GM18520 (cell line): ENCODE data around the gene MTSS2.

Experiments
- ATAC-seq: cut with Tn5 transposase; IDR thresholded peaks from one replicate; pipeline ENCODE4 v1.9.1; 2021; ENCODE audit not compliant: unreplicated experiment

Gene MTSS2

GRCh38 chr16:70701036-70701435 lies 15.2 kb upstream of the MTSS2 start:
- no peak for ATAC-seq

DNA sequence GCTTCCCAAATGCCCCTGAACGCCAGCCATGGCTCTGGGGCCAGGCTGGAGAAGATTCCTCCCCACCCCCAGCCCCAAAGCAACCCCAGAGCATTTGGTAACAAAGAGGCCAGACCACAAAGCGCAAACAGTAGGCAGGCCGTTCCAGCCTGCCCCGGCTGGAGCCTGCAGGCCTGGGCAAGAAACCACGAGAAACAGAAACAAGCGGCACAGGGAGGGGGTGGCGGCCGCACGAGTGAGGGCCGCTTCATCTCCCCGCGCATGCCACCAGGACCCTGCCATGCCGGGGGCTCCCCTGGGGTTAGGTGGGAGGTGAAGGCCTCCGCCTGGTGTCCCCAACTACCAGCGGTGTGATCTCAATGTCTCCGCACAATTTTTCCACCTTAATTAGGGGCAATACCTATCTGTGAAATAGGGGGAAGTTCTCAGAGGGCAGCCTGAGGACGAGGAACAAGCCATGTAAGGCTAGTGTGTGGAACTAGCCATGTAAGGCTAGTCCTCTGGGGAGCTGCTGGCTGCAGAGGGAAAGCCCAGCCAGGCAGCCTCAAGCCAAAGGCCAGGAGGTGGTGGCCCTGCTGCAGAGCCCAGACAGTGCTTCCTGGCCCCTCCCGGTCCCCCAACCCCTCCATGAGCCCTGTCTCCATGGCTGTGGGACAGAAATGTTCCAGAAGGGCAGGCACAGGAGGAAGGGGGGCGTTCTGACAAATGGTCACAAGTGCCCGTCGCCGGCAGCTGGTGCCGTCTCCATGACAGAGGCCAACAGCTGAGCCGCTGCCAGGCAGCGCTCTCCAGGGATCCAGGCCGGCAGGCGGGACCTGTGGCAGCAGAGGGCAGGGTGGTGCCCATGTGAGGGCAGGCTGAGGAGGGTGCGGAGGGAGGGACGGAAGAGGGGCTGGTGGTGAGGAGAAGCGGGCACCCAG lies 14.5 kb upstream of the MTSS2 start:
- no peak for ATAC-seq

DNA sequence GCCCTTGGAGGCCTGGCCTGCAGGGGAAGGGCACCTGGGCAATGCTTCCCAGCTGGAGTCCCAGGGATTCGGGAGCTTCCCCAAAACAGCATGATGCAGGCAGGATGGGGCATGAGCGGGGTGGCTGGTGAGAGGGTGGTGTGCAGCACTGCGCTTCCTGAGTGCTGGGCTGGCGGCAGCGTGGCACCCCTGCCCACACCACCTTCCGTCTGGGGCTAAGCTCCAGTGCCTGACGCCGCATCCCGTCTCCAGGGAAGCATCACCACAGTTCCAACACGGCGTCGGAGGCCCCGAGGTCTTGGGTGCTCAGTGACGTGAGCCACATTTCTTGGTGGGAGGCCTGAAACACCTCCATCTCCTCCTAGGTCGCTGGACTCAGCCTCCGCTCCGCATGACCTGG lies 13.8 kb upstream of the MTSS2 start:
- ATAC-seq = no peak

DNA sequence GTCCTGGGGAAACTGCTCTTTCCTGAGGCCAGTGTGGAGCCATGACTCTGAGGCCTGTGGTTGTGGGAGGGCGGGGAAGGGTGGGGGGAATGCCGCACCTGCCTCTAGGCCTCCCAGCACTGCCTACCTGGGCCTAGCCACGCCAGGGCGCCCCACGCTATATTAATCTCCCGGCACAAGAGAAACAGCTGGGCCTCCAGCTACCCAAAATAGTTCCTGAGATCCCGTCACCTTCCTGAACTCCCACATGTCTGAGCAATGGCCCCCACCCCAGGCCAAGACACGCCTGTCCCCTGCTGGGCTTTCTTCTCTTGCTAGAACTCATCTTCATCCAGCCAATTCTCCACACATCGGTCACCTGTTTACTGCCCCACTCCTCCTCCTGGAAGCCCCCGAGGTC lies 13.0 kb upstream of the MTSS2 start:
- no peak for ATAC-seq

DNA sequence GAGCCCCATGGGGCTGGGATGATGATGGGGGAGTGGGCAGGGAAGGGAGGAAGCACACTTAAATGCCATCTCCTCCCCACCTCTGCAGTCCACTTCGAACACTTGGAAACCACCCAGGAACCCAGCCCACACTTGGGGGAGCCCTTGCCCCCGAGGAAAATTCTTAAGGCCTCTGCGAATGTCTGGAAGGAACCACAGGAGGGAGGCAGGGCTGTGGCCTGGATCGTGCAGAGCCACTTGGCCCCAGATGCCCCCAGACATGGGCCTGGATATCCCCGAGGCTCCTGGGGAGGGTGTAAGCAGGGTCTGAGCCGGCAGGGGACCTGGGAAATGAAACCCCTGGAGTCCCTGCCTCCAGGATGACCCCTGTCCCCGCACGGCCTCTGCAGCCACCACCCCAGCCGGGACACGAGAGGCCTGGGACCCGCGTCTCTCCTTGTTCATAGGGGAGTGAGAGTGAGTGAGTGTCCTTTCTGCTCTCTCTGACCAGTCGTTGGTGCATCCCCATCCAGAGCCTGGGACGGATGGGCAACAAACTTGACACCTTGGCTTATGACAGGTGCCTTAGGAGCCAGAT lies 11.8 kb upstream of the MTSS2 start:
- no peak for ATAC-seq

GRCh38 chr16:70696952-70697593 lies 11.2 kb upstream of the MTSS2 start:
- ATAC-seq = no peak

DNA sequence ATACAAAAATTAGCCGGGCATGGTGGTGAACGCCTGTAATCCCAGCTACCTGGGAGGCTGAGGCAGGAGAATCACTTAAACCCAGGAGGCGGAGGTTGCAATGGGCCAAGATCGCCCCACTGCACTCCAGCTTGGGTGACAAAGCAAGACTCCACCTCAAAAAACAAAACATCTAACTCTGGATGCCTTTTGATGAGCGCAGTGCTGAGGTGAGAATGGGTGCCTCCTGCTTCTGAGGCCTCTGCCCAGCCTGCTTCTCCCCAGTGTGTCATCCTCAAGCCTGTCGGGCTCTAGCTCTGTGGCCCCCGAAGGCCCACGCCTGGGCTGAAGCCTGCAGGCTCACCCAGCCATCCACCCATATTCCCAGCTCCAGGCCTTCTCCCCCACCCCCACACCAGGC lies 10.5 kb upstream of the MTSS2 start:
- ATAC-seq = no peak

DNA sequence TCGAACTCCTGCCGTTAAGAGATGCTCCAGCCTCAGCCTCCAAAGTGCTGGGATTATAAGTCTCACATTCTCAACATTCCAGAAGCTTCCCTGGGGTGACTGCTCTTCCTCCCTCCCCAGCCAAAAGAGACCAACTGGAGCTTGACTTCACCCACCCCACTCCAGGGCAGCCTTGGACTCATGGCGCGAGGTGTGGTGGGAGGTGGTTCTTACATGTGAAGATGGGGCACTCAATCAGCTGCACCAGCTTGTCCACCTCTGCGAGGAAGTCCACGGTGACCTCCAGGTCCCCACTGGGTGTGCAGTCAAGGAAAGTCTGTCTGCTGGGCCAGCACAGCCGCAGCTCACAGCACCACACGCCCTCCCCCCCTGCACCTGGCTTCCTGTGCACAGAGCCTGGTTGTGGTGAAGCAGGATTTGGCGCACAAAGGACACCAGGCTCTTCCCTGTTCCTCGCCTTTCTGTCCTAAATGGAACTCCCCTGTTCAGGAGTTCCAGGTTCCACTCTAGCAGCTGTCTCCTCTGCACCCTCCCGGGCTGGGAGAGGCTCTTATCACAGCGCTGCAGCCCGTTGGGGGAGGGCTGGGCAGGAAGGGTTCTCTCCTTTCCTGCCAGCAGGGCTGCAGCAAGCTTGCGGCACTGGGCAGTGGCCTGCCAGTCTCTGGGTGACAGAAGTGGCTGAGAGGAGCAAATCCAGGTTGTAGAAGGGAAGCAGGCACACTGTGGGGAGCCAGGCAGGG lies 9.6 kb upstream of the MTSS2 start:
- no peak for ATAC-seq

DNA sequence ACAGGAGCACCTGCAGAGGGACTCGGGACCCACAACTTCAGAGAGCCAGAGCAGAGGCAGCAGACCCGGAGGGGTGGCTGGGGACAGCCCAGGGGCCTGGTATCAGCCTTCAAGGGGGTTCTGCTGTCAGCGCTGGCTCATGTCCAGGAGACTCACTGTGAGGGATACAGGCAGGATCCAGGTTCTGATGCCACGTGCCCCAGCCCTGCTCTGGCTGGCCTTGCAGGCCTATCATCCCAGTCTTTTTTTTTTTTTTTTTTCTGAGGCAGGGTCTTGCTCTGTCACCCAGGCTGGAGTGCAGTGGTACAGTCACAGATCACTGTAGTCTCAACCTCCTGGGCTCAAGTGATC lies 9.0 kb upstream of the MTSS2 start:
- no peak for ATAC-seq

GRCh38 chr16:70694088-70694867 lies 8.4 kb upstream of the MTSS2 start:
- no peak for ATAC-seq

GRCh38 chr16:70692873-70693671 lies 7.2 kb upstream of the MTSS2 start:
- no peak for ATAC-seq

- no peak for ATAC-seq
These were observed 6.4 kb upstream of the MTSS2 start for GRCh38 chr16:70692130-70692872.

DNA sequence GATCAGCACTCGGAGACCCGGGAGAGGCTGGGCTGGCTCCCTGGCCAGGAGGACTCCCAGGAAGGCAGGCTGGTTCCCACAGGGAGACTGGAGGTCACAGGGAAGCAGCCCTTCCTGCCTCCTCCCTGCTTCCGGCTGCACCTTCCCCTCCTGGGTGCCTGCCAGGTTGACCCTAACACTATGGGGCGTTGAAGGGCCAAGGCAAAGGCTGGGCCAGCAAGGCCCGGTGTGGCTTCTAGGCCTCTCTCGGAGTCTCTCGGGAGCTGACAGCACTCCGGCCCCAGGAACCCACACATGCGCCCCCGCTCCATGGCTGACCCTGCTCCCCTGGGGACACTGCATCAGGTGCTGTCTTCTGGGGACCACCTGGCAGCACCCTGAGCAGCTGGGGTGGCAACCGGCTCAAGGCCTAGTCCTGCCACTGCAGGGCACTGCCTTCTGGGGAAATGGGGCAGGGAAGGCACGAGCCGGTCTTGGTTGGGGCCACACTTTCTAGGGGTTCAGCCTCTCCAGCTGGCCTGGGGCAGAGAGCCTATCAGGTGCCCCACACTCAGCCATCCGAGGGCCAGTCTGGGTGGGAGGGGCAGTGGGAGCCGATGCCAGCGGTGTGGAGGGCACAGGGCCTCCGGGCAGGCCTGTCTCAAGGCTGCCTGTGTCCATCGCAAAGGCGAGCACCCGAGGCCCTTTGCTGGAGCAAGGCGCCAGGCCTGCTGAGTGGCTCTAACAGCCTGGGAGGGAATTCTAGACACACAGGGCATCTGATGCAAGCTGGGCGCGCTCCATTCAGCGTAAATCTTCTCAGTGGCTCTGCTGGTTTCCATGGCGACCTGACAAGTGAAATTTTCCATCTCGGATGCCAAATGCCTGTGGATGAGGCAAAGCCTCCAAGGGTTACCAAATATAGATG lies 5.6 kb upstream of the MTSS2 start:
- no peak for ATAC-seq

- ATAC-seq = no peak
These were observed 4.4 kb upstream of the MTSS2 start for GRCh38 chr16:70689970-70690891.

DNA sequence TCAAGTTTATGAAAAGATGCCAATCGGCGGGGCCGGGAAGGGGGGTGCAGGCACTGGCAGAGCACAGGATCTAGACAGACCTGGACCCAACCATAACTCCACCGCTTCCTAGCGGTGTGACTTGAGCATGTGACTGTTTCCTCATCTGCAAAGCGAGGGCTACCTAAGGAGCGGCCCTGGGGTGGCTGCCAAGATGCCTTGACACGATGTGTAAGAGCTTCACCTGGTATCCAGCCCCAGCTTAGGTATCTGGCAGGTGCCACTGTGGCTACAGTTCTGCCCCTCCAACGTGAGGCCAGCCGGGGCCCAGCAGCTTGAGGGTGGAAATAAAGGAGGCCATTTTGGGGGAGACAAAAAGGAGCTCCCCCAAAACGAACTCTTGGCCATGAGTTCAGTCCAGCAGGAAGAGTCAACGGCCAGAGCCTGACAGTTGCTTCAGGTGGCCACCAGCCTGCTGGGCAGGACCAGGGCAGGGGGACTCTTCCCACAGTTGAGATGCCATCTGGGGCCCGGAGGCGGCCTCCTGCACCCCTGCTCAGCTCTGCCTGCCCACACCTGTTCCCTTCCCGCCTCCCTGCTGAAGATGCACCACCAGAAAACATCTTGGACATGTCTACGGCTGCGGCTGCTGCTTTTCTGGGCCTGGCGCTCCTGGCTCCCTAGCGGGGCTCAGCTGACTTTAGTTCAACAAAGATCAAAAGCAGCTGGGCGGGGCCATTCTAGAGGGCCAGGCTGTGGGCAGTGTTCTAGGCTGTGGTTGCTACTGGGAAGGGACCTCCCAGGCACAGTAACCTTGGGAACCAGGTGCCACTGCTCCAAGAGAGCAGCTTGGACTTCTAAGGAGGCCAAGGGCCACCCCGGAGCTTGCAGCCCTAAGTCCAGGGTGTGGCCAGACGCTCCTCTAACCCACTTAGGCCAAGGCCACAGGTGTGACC lies 3.4 kb upstream of the MTSS2 start:
- ATAC-seq = no peak

GRCh38 chr16:70688246-70688742 lies 2.4 kb upstream of the MTSS2 start:
- no peak for ATAC-seq
